ENCODE data around the gene FKBP15.

DNA sequence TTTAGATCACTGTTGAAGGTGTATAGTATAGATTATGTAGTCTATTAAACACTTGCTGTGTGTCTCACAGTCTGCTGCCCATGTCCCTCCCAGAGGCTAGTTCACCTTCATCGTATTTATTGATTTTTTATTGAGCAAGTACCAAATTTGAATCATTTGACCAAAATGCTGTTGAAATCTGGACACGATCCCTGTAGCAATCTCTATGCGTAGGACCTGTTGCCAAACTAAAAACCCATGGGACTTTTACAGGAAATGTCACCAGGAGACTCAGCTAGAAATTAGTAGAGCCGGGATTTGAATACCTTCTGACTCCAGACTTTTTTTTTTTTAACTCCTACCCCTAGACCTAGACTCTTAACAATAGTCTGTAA is 17.8 kb upstream of the FKBP15 start:
- TF ChIP-seq, protein P1, sequence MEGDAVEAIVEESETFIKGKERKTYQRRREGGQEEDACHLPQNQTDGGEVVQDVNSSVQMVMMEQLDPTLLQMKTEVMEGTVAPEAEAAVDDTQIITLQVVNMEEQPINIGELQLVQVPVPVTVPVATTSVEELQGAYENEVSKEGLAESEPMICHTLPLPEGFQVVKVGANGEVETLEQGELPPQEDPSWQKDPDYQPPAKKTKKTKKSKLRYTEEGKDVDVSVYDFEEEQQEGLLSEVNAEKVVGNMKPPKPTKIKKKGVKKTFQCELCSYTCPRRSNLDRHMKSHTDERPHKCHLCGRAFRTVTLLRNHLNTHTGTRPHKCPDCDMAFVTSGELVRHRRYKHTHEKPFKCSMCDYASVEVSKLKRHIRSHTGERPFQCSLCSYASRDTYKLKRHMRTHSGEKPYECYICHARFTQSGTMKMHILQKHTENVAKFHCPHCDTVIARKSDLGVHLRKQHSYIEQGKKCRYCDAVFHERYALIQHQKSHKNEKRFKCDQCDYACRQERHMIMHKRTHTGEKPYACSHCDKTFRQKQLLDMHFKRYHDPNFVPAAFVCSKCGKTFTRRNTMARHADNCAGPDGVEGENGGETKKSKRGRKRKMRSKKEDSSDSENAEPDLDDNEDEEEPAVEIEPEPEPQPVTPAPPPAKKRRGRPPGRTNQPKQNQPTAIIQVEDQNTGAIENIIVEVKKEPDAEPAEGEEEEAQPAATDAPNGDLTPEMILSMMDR (IDR thresholded peaks at IDR 0.05) = no peak
- TF ChIP-seq POLR2A (IDR thresholded peaks at IDR 0.05) = no peak
- no peak for TF ChIP-seq POLR2AphosphoS5 (IDR thresholded peaks at IDR 0.05)
- no peak for TF ChIP-seq EP300 (IDR thresholded peaks at IDR 0.05)

Data from stomach (tissue), 4 donors.